ENCODE data around the gene MANF. TPM values are rescaled to one million over a fixed set of nuclear protein-coding genes. Genes with fewer than 3 reads are reported as not detected.
"Not testable (repeated sequence)": the region's sequence is repeated elsewhere in the genome, so short reads cannot be mapped to it uniquely, and the experiment has no call there.

The MANF gene
- total RNA-seq, 2 donors from 2014 or later: 76.4 to 157 TPM

- Mint-ChIP-seq H3K4me1 (no peaks in the 10 kb centered on the region), H3K4me3 (no peak overlapping the region), H3K9me3 (no peaks in the 10 kb centered on the region), H3K36me3 (ENCODE audit: low read depth) (no peaks in the 10 kb centered on the region), H3K27me3 (no peaks in the 10 kb centered on the region), H3K27ac (no peak overlapping the region)
- no peak for ATAC-seq (replicated peaks)
Measured at GRCh38 chr3:51357856-51358255, 27.2 kb upstream of the MANF start.

DNA sequence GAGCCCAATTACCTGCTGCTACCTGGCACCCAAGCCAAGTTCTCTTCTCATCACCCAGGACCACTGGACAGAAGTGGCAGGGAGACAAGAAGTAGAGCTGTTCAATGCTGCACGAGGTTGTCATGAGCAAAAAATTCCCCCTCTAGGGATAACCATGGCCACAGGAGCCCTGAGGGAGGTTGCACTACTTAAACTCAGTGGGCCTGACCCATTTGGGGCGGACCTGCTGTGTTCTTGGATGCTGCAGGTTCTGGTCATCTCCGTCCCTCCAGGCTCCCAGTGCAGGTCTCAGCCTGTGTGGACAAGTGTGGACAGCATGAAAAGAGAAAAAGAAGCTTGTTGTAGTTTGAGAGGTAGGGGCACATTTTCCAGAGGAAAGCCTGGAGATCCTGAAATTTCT lies 26.1 kb upstream of the MANF start:
- Mint-ChIP-seq H3K27ac (no peak overlapping the region), H3K36me3 (ENCODE audit: low read depth) (no peaks in the 10 kb centered on the region), H3K9me3 (no peaks in the 10 kb centered on the region), H3K4me1 (no peaks in the 10 kb centered on the region), H3K4me3 (no peak overlapping the region), H3K27me3 (no peaks in the 10 kb centered on the region)
- ATAC-seq (replicated peaks): no peak

DNA sequence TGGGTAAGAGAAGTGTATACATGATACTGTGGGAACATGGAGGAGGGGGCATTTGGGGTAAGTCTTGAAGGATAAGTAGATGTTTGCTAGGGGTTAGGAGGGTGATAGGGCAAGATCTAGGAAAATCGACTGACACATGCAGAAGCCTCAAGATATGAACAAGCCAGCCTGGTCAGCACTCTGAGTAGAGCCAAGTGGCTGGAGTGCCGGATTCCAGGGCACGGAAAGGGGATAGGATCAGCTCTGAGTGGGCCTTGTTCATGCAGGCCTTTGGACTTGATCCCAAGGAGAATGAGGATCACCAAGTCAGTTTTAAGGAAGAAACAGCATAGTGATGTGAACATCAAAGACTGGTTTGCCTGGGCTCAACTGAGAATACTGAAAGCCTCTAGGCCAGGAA lies 24.3 kb upstream of the MANF start:
- H3K4me3 Mint-ChIP-seq: no peak overlapping the region
- no peak for ATAC-seq (replicated peaks)
- no peaks in the 10 kb centered on the region for H3K27me3 Mint-ChIP-seq
- no peaks in the 10 kb centered on the region for H3K9me3 Mint-ChIP-seq
- no peaks in the 10 kb centered on the region for H3K4me1 Mint-ChIP-seq
- no peaks in the 10 kb centered on the region for H3K36me3 Mint-ChIP-seq (ENCODE audit: low read depth)
- no peak overlapping the region for H3K27ac Mint-ChIP-seq

DNA sequence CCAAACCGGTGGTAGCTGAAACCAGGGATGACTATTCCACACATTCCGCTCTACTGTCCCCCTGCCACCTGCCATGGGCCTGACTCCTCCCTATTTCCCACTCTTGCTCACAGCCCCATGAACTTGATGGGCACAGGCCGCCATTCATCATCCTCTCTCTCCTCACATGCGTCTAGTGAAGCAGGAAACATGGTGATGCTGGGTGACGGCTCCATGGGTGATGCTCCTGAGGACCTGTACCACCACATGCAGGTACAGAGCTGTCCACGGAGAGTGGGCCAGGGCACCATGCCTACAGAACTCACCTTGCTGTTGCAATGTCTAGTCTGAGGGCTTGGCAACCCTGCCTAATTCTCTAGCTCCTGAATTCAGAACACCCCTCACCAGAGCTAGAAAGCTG lies 23.3 kb upstream of the MANF start:
- no peak for ATAC-seq (replicated peaks)
- Mint-ChIP-seq H3K27ac (no peak overlapping the region), H3K4me1 (no peaks in the 10 kb centered on the region), H3K36me3 (ENCODE audit: low read depth) (no peaks in the 10 kb centered on the region), H3K9me3 (no peaks in the 10 kb centered on the region), H3K27me3 (no peaks in the 10 kb centered on the region), H3K4me3 (no peak overlapping the region)

DNA sequence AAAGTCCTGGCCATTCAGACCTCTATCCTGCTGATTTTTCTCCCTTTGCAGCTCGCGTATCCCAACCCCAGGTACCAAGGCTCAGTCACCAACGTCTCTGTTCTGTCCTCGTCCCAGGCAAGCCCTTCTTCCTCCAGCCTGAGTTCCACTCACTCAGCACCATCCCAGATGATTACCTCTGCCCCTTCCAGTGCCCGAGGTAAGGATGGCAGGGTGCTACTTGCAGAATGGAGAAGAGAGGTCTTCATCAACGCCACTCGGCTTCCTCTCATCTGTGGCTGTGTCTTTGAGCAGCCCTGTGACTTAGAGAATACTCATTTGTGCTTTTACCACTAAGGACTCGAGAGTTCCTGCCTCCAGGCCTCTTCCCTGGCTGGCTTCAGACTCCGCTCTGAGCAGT lies 22.6 kb upstream of the MANF start:
- Mint-ChIP-seq H3K4me1 (no peaks in the 10 kb centered on the region), H3K36me3 (ENCODE audit: low read depth) (no peaks in the 10 kb centered on the region), H3K27ac (no peak overlapping the region), H3K4me3 (no peak overlapping the region), H3K9me3 (no peaks in the 10 kb centered on the region), H3K27me3 (no peaks in the 10 kb centered on the region)
- no peak for ATAC-seq (replicated peaks)

- not testable (repeated sequence) for H3K9me3 Mint-ChIP-seq; H3K36me3 Mint-ChIP-seq (ENCODE audit: low read depth); H3K27ac Mint-ChIP-seq; H3K4me3 Mint-ChIP-seq; H3K4me1 Mint-ChIP-seq; ATAC-seq (replicated peaks); H3K27me3 Mint-ChIP-seq
Measured at GRCh38 chr3:51368276-51368675, 16.8 kb upstream of the MANF start.

- ATAC-seq (replicated peaks): peak; percentile 24
- Mint-ChIP-seq H3K4me3 (no peak overlapping the region), H3K4me1 (no peaks in the 10 kb centered on the region), H3K27ac (no peak overlapping the region), H3K27me3 (no peaks in the 10 kb centered on the region), H3K36me3 (ENCODE audit: low read depth) (no peaks in the 10 kb centered on the region), H3K9me3 (no peaks in the 10 kb centered on the region)
Measured at GRCh38 chr3:51371943-51372557, 13.0 kb upstream of the MANF start.

DNA sequence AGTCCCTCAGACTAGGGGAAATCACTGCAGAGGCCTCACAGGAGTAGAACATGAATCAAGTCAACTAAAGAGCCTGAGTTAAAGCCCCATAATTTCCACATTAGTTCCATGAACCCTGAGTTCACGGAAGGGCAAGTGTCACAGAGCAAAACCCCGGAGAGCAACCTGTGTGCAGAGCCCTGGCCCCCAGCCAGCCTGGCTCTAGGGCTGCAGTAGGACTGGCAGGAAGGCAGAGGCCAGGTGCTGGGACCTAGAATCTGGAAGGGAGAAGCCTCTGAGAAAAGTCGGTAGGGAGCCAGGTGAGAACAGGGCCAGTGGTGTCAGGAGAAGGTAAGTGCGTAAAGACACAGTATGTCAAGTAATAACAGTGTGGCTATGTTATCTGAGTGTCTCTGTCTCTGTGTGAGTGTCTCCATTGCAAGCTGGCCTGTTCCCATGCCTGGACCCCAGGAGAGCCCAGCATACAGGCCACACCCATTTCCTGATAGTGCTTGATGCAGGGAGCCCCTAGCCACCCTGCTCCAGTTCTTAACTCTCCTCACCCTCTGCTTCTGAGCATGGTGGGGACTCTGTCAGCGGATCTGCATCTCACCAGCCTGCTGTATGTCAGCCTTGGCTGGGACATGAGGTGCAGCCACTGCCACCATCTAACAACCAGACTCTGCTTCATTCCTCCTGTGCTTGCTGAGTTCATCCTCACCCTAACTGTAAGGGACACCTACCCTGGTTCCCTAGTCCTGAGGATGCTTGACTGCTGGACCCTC lies 11.3 kb upstream of the MANF start:
- no peak for ATAC-seq (replicated peaks)
- no peaks in the 10 kb centered on the region for H3K27me3 Mint-ChIP-seq
- no peaks in the 10 kb centered on the region for H3K9me3 Mint-ChIP-seq
- H3K27ac Mint-ChIP-seq: no peak overlapping the region
- H3K36me3 Mint-ChIP-seq (ENCODE audit: low read depth): no peaks in the 10 kb centered on the region
- no peak overlapping the region for H3K4me3 Mint-ChIP-seq
- H3K4me1 Mint-ChIP-seq: no peaks in the 10 kb centered on the region

- no peak overlapping the region for H3K4me3 Mint-ChIP-seq
- H3K4me1 Mint-ChIP-seq: no peaks in the 10 kb centered on the region
- H3K9me3 Mint-ChIP-seq: no peaks in the 10 kb centered on the region
- H3K27ac Mint-ChIP-seq: no peak overlapping the region
- no peaks in the 10 kb centered on the region for H3K36me3 Mint-ChIP-seq (ENCODE audit: low read depth)
- H3K27me3 Mint-ChIP-seq: no peaks in the 10 kb centered on the region
- ATAC-seq (replicated peaks): no peak
Measured at GRCh38 chr3:51374456-51374855, 10.6 kb upstream of the MANF start.

GRCh38 chr3:51375136-51375535 lies 10.0 kb upstream of the MANF start:
- Mint-ChIP-seq H3K4me1 (no peaks in the 10 kb centered on the region), H3K9me3 (no peaks in the 10 kb centered on the region), H3K36me3 (ENCODE audit: low read depth) (no peaks in the 10 kb centered on the region), H3K27me3 (no peaks in the 10 kb centered on the region), H3K27ac (no peak overlapping the region), H3K4me3 (no peak overlapping the region)
- no peak for ATAC-seq (replicated peaks)

GRCh38 chr3:51375571-51375970 lies 9.5 kb upstream of the MANF start:
- H3K4me3 Mint-ChIP-seq: no peak overlapping the region
- H3K27me3 Mint-ChIP-seq: no peaks in the 10 kb centered on the region
- H3K4me1 Mint-ChIP-seq: no peaks in the 10 kb centered on the region
- peak overlapping the region; percentile 9 for H3K27ac Mint-ChIP-seq
- no peak for ATAC-seq (replicated peaks)
- H3K36me3 Mint-ChIP-seq (ENCODE audit: low read depth): no peaks in the 10 kb centered on the region
- H3K9me3 Mint-ChIP-seq: no peaks in the 10 kb centered on the region

DNA sequence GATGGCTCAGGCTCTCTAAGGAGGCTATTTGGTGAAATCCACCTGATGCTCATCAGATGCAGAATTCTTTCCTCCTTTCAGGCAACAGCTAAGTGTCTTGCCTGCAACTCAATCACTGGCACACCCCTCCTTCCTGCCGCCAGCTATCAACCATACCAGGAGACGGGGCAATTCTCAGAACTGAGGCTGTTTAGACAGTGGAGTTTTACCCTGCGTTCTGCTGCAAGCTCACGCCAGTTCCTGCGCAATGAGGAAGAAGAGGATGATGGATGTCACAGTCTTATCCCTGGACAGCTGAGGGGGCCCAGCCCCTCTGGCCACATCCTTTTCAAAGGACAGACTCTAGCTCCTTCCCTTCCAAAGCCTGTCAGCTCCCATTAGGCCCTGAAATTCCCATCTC lies 7.0 kb upstream of the MANF start:
- ATAC-seq (replicated peaks): no peak
- Mint-ChIP-seq H3K4me1 (no peaks in the 10 kb centered on the region), H3K27me3 (no peaks in the 10 kb centered on the region)

GRCh38 chr3:51378726-51379125 lies 6.4 kb upstream of the MANF start:
- Mint-ChIP-seq H3K27ac (peak overlapping the region; percentile 61), H3K4me3 (no peak overlapping the region), H3K27me3 (no peaks in the 10 kb centered on the region), H3K4me1 (no peaks in the 10 kb centered on the region), H3K36me3 (ENCODE audit: low read depth) (peaks cover 5% of the 10 kb centered on the region), H3K9me3 (no peaks in the 10 kb centered on the region)
- ATAC-seq (replicated peaks): no peak

More for the DNA sequence above, 7.0 kb upstream of the MANF start:
- Mint-ChIP-seq H3K36me3 (ENCODE audit: low read depth) (no peaks in the 10 kb centered on the region), H3K9me3 (no peaks in the 10 kb centered on the region), H3K27ac (no peak overlapping the region), H3K4me3 (no peak overlapping the region)

DNA sequence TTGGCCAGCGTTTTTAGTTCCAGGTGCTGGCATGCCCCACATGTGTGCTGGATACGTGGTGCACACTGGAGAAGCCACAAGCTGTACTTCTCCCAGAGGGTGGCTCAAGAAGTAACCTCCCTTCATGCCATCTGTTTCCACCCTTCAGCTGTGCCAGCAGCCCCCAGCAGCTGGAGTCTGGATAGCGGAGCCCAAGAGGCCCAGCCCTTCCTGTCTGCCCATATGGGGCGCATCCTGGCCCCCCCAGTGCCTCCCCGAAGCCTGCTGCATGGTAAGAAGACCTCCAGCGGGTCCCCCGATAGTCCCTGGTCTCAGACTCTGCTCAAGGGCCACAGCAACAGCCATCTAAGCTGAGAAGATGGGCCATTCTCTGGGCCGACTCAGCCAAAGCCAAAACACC lies 5.8 kb upstream of the MANF start:
- Mint-ChIP-seq H3K4me3 (no peak overlapping the region), H3K27ac (peak overlapping the region; percentile 61), H3K27me3 (no peaks in the 10 kb centered on the region), H3K9me3 (no peaks in the 10 kb centered on the region), H3K36me3 (ENCODE audit: low read depth) (peaks cover 11% of the 10 kb centered on the region), H3K4me1 (no peaks in the 10 kb centered on the region)
- ATAC-seq (replicated peaks): no peak

DNA sequence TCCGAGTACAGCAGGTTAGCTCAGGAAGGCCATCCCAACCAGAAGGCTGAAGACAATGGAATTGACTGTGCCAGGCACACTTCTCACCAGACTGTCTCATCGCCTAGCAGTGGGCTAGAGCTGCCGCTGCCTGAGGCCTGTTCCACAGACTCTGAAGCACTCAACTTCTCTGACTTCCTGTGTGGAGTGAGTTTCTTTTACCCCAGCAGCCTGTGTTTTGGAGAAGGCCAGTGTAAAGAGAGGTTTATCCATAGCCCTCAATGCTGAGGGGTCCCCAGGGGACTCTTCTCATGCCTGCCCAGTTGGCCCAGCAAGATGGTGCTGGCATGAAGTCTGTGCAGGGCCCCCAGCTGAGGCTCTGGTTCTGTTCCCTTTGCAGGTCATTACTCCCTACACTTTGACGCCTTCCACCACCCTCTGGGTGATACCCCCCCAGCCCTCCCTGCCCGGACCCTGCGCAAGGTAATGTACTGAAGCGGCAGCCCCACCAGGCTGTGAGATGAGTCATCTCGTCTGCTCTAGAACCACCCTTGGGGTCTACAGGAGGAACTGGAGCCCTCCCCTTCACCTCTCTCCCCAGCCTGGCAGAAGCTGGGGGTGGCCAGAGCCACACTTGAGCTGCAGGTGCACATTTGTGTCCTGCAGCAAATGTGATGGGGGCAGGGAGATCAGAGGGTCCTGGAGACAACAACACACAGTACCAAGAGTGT lies 5.2 kb upstream of the MANF start:
- no peak overlapping the region for H3K4me3 Mint-ChIP-seq
- peaks cover 17% of the 10 kb centered on the region for H3K36me3 Mint-ChIP-seq (ENCODE audit: low read depth)
- no peaks in the 10 kb centered on the region for H3K9me3 Mint-ChIP-seq
- ATAC-seq (replicated peaks): no peak
- H3K27me3 Mint-ChIP-seq: no peaks in the 10 kb centered on the region
- no peak overlapping the region for H3K27ac Mint-ChIP-seq
- H3K4me1 Mint-ChIP-seq: no peaks in the 10 kb centered on the region

Measured in activated T-helper 17 cell treated with anti-CD3 and anti-CD28 coated beads, Interleukin-2, amount 50 U/mL, for 72 hours (primary cell).